Activated CD8-positive, alpha-beta T cell treated with anti-CD3 and anti-CD28 coated beads for 36 hours (primary cell): ENCODE data around the gene JAML. TPM values are rescaled to one million over a fixed set of nuclear protein-coding genes. Genes with fewer than 3 reads are reported as not detected.
A peak's percentile ranks its signal among the peaks of the same experiment; 100 is the strongest.
"Not testable (repeated sequence)": the region's sequence is repeated elsewhere in the genome, so short reads cannot be mapped to it uniquely, and the experiment has no call there.

Source experiments
- ATAC-seq: fragments of 200-7000 bp; cut with Tn5 transposase; one replicate; pipeline ENCODE4 v1.10.0; 2021; ENCODE audit warnings: mild to moderate bottlenecking, moderate library complexity
- CTCF ChIA-PET: fragments of 350-600 bp; sonication (Branson Sonifier 250); formaldehyde crosslinking; loops from one replicate; lab custom pipeline; 2021; ENCODE audit warnings: antibody characterized with exemption; lab: Charles Lee
- POLR2A ChIA-PET: fragments of 350-600 bp; sonication (Branson Sonifier 250); formaldehyde crosslinking; loops from one replicate; lab custom pipeline; 2021; ENCODE audit warnings: antibody characterized with exemption; lab: Charles Lee
- DNase-seq: peaks from one replicate; pipeline ENCODE4 v3.0.0-alpha.2; 2020
- H3K27ac Mint-ChIP-seq: one replicate; pipeline ENCODE4 v1.8.0; 2021; ENCODE audit warnings: mild to moderate bottlenecking, mixed read lengths
- H3K27me3 Mint-ChIP-seq: one replicate; pipeline ENCODE4 v1.8.0; 2021; ENCODE audit warnings: mixed read lengths
- H3K36me3 Mint-ChIP-seq: one replicate; pipeline ENCODE4 v1.8.0; 2021; ENCODE audit warnings: low read depth, mixed read lengths
- H3K4me1 Mint-ChIP-seq: one replicate; pipeline ENCODE4 v1.8.0; 2021; ENCODE audit warnings: low read depth, mixed read lengths
- H3K4me3 Mint-ChIP-seq: one replicate; pipeline ENCODE4 v1.8.0; 2021; ENCODE audit warnings: mild to moderate bottlenecking, moderate library complexity, mixed read lengths
- H3K9me3 Mint-ChIP-seq: one replicate; pipeline ENCODE4 v1.8.0; 2021; ENCODE audit warnings: mixed read lengths
- intact Hi-C: fragments of 100-400 bp; cut with micrococcal nuclease; formaldehyde crosslinking; loops from one replicate; pipeline ENCODE4 v1.10.0; 2022
- total RNA-seq, 2 experiments: library from RNA; stranded (reverse); gene quantifications; one replicate each; pipeline ENCODE4 v1.2.3, GENCODE V29; 2021
- TF ChIP-seq, protein P1 (sequence below): fragments of 200-600 bp; IDR thresholded peaks from one replicate; pipeline ENCODE4 v1.8.0; 2022; ENCODE audit warnings: antibody characterized with exemption, mild to moderate bottlenecking

Gene JAML
- total RNA-seq, 2 experiments from 2014 or later, result 236 to 251 TPM

DNA sequence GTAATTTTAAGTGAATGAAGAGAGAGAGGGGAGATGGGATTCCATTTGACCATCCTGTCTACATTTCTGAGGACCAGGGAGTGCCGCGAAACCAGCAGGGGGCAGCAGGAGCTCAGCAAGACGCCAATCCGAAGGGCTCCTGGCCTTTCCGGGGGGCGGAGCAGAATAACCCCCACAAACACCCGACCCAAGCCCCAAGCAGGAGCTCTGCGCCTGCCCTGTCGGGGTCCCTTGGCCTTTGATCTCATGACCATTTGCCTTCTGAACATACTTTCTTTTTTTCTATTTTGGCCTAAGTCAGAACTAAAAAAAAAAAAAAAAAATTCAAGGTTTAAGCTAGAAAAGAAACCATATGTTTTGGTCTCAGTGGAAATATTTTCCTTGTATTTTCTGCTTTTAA lies 26.4 kb downstream of the JAML start:
- TF ChIP-seq, protein P1, sequence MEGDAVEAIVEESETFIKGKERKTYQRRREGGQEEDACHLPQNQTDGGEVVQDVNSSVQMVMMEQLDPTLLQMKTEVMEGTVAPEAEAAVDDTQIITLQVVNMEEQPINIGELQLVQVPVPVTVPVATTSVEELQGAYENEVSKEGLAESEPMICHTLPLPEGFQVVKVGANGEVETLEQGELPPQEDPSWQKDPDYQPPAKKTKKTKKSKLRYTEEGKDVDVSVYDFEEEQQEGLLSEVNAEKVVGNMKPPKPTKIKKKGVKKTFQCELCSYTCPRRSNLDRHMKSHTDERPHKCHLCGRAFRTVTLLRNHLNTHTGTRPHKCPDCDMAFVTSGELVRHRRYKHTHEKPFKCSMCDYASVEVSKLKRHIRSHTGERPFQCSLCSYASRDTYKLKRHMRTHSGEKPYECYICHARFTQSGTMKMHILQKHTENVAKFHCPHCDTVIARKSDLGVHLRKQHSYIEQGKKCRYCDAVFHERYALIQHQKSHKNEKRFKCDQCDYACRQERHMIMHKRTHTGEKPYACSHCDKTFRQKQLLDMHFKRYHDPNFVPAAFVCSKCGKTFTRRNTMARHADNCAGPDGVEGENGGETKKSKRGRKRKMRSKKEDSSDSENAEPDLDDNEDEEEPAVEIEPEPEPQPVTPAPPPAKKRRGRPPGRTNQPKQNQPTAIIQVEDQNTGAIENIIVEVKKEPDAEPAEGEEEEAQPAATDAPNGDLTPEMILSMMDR, result peak; percentile 92
- peak; percentile 93 for DNase-seq
- Mint-ChIP-seq H3K4me3 (no peak overlapping the region), H3K27ac (no peak overlapping the region), H3K36me3 (peaks cover 54% of the 10 kb centered on the region), H3K4me1 (peaks cover 40% of the 10 kb centered on the region), H3K27me3 (no peaks in the 10 kb centered on the region), H3K9me3 (peaks cover 2% of the 10 kb centered on the region)
- intact Hi-C loops, result no loop called here
- CTCF ChIA-PET, result interaction anchor here (0.7 to 3.7 kb wide), 66 partner anchors 8 to 395 kb away, joined by 3 to 100 read pairs (median 7); partner anchors contain the start of genes CD3D, CD3E, JAML and KMT2A
- peak; percentile 14 for ATAC-seq
- POLR2A ChIA-PET, result interaction anchor here (0.7 to 3.8 kb wide), 22 partner anchors 10 to 144 kb away, joined by 3 to 77 read pairs (median 4); partner anchors contain the start of genes CD3D, CD3E, JAML and MPZL3

- ChIA-PET CTCF (interaction anchor here (0.7 to 2.5 kb wide), 5 partner anchors 19 to 100 kb away, joined by 3 to 8 read pairs (median 4); no protein-coding TSS in a partner anchor), POLR2A (interaction anchor here (0.6 to 1.4 kb wide), 6 partner anchors 16 to 168 kb away, joined by 3 read pairs; partner anchors contain the start of gene JAML)
- intact Hi-C loops, result no loop called here
- DNase-seq (no peak), ATAC-seq (no peak)
- H3K27me3 Mint-ChIP-seq, result no peaks in the 10 kb centered on the region
- H3K4me3 Mint-ChIP-seq, result no peak overlapping the region
- TF ChIP-seq, protein P1, result no peak
- H3K27ac Mint-ChIP-seq, result peak overlapping the region; percentile 38
- H3K4me1 Mint-ChIP-seq, result peaks cover 32% of the 10 kb centered on the region
- H3K36me3 Mint-ChIP-seq, result peaks cover 79% of the 10 kb centered on the region
- peaks cover 5% of the 10 kb centered on the region for H3K9me3 Mint-ChIP-seq
Measured at GRCh38 chr11:118194835-118195627, 29.8 kb downstream of the JAML start.

GRCh38 chr11:118193910-118194566 lies 30.8 kb downstream of the JAML start:
- intact Hi-C loops, result no loop called here
- CTCF ChIA-PET, result interaction anchor here (0.9 to 2.5 kb wide), 4 partner anchors 22 to 101 kb away, joined by 3 to 8 read pairs (median 5); no protein-coding TSS in a partner anchor
- H3K27me3 Mint-ChIP-seq, result peaks cover 1% of the 10 kb centered on the region
- ATAC-seq (no peak), DNase-seq (peak; percentile 12)
- TF ChIP-seq, protein P1, result no peak
- peak overlapping the region; percentile 73 for H3K27ac Mint-ChIP-seq
- H3K4me1 Mint-ChIP-seq, result peaks cover 24% of the 10 kb centered on the region
- H3K9me3 Mint-ChIP-seq, result peaks cover 5% of the 10 kb centered on the region
- H3K36me3 Mint-ChIP-seq, result peaks cover 75% of the 10 kb centered on the region
- H3K4me3 Mint-ChIP-seq, result no peak overlapping the region
- POLR2A ChIA-PET, result interaction anchor here (0.7 to 1.3 kb wide), 5 partner anchors 31 to 169 kb away, joined by 3 read pairs; partner anchors contain the start of gene JAML

DNA sequence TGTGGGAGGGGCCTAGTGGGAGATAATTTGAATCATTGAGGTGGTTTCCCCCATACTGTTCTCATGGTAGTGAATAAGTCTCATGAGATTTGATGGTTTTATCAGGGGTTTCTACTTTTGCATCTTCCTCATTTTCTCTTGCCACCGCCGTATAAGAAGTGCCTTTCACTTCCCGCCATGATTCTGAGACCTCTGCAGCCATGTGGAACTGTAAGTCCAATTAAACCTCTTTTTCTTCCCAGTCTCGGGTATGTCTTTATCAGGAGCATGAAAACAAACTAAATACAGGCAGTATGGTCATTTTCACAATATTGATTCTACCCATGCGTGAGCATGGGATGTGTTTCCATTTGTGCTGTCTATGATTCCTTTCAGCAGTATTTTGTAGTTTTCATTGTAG lies 32.0 kb downstream of the JAML start:
- intact Hi-C loops, H3K9me3 Mint-ChIP-seq, H3K27me3 Mint-ChIP-seq, DNase-seq, H3K4me3 Mint-ChIP-seq, ATAC-seq, POLR2A ChIA-PET, H3K27ac Mint-ChIP-seq: not testable (repeated sequence)
- Mint-ChIP-seq H3K4me1 (peaks cover 12% of the 10 kb centered on the region), H3K36me3 (peaks cover 63% of the 10 kb centered on the region)
- CTCF ChIA-PET, result interaction anchor here (1.1 kb wide), 1 partner anchor 21 kb away, joined by 3 read pairs; no protein-coding TSS in a partner anchor

DNA sequence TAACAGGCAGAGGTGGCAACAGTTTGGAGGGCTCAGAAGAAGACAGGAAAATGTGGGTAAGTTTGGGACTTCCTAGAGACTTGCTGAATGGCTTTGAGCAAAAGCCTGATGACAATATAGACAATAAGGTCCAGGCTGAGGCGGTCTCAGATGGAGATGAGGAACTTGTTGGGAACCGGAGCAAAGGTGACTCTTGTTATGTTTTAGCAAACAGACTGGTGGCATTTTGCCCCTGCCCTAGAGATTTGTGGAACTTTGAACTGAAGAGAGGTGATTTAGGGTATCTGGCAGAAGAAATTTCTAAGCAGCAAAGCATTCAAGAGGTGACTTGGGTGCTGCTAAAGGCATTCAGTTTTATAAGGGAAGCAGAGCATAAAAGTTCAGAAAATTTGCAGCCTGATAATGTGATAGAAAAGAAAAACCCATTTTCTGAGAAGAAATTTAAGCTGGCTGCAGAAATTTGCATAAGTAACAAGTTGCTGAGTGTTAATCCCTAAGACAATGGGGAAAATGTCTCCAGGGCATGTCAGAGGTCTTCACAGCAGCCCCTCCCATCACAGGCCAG lies 33.8 kb downstream of the JAML start:
- intact Hi-C loops, H3K27ac Mint-ChIP-seq, H3K27me3 Mint-ChIP-seq, DNase-seq, H3K9me3 Mint-ChIP-seq, ATAC-seq, H3K4me3 Mint-ChIP-seq, POLR2A ChIA-PET: not testable (repeated sequence)
- Mint-ChIP-seq H3K4me1 (peaks cover 11% of the 10 kb centered on the region), H3K36me3 (peaks cover 49% of the 10 kb centered on the region)
- CTCF ChIA-PET, result interaction anchor here (1.3 kb wide), 1 partner anchor 20 kb away, joined by 6 read pairs; no protein-coding TSS in a partner anchor
